Spleen (tissue), 7 donors: ENCODE data around the gene STYX.

ENCODE experiments used
- CTCF ChIP-seq, 11 experiments: fragments of 200-600 bp in 7 of 11; fragments of 450-650 bp in 4 of 11; sonication (generic) in 4 of 11; IDR thresholded peaks in 8 of 11; conservative IDR thresholded peaks in 3 of 11; 1 replicate in 7 of 11; 2 replicates in 4 of 11; pipeline versions ENCODE4 v1.4.0 to v1.8.0; 2016 to 2021; ENCODE audit warnings: antibody characterized with exemption in 11 of 11, inconsistent platforms in 4 of 11, mild to moderate bottlenecking in 1 of 11
- POLR2A ChIP-seq, 3 donors: fragments of 450-650 bp; IDR thresholded peaks; one replicate each; pipeline ENCODE4 v1.5.1; 2017; ENCODE audit warnings: antibody characterized with exemption in 3 of 3, mild to moderate bottlenecking in 1 of 3
- POLR2AphosphoS5 ChIP-seq, 3 donors: sonication (generic); formaldehyde crosslinking; IDR thresholded peaks; one replicate each; pipeline ENCODE4 v1.5.1; 2017; ENCODE audit warnings: antibody characterized with exemption in 3 of 3
- donor health status: DM: no; HTN: no; CAD: no; lungs with moderate emphysema.
- donor health status: DM: no; HTN: no; CAD: no.
- donor health status: DM: no; HTN: no; CAD: no.

GRCh38 chr14:52735921-52736489 is 6.0 kb downstream of the STYX start:
- TF ChIP-seq CTCF (IDR thresholded peaks at IDR 0.05 in 8 of 11, conservative IDR thresholded peaks at IDR 0.05 in 3 of 11): no peak
- TF ChIP-seq POLR2A (IDR thresholded peaks at IDR 0.05): no peak
- TF ChIP-seq POLR2AphosphoS5 (IDR thresholded peaks at IDR 0.05): no peak
